ENCODE data around the gene CLDN4. TPM values are rescaled to one million over a fixed set of nuclear protein-coding genes. Genes with fewer than 3 reads are reported as not detected.

The CLDN4 gene
- total RNA-seq, 1 experiment from 2014 or later: 32.0 TPM

DNA sequence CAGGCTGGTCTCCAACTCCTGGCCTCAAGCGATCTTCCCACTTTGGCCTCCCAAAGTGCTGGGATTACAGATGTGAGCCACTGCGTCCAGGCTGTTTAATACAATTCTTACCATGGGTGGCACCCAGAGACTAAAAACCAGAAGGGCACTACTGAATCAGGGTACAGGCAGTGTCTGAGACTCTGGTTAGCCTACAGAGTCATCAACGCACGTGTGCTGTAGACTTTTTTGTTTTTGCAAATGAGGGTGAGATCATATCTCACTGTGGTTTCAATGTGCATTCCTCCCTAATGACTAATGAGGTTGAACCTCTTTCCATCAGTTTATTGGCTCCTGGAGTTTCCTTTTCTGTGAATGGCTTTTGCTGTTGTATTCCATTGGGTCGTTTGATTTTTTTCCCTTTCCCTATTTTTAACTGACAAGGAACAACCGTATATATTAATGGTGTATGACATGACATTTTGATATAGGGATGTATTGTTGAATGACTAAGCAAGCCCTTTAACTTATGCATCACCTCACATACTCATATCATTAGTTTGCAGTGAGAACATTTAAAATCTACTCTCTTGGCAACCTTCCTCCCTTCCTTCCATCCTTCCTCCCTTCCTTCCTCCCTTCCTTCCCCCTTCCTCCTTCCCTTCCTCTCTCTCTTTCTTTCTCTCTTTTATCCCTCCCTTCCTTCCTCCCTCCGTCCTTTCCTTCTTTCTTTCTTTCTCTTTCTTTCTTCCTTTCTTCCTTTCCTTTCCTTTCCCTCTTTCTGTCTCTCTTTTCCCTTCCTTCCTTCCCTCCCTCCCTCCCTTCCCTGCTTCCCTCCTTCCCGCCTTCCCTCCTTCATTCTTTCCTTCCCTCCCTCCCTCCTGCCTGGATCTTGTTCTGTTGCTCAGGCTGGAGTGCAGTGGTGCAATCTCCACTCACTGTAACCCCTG is 20.9 kb downstream of the CLDN4 start (continued):
- TF ChIP-seq RELA (CRISPR knock-in tag; IDR thresholded peaks at IDR 0.05; ENCODE audit: borderline replicate concordance): no peak

DNA sequence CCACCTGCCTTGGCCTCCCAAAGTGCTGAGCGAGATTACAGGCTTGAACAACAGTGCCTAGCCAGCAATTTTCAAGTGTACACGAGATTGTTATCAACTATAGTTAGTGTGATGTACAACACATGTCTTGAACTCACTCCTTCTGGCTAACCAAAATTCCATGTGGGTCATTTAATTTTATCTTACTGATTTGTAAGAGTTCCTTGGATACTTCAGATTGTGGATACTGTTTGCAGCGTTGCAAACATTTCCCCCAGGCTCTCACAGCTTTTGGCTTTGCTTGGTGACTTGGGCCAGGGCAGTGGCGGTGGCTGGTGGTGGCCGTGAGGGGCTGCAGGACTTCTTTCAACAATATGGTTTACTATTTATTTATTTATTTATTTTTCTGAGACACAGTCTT is 21.7 kb downstream of the CLDN4 start:
- ChIA-PET CTCF (interaction anchor here (0.6 to 6.5 kb wide), 4 partner anchors 12 to 174 kb away, joined by 3 to 48 read pairs (median 4); no protein-coding TSS in a partner anchor), POLR2A (no interaction called here)
- H3K4me1 Mint-ChIP-seq: peaks cover 17% of the 10 kb centered on the region
- H3K27me3 Mint-ChIP-seq (ENCODE audit: low read depth): peaks cover 19% of the 10 kb centered on the region
- peaks cover 7% of the 10 kb centered on the region for H3K9me3 Mint-ChIP-seq
- H3K36me3 Mint-ChIP-seq: peaks cover 2% of the 10 kb centered on the region; the same call in 1 of the 2 replicates
- ATAC-seq (no peak), DNase-seq (ENCODE audit: low spot score) (no peak)
- H3K4me3 Mint-ChIP-seq: no peak overlapping the region
- TF ChIP-seq, protein P1, sequence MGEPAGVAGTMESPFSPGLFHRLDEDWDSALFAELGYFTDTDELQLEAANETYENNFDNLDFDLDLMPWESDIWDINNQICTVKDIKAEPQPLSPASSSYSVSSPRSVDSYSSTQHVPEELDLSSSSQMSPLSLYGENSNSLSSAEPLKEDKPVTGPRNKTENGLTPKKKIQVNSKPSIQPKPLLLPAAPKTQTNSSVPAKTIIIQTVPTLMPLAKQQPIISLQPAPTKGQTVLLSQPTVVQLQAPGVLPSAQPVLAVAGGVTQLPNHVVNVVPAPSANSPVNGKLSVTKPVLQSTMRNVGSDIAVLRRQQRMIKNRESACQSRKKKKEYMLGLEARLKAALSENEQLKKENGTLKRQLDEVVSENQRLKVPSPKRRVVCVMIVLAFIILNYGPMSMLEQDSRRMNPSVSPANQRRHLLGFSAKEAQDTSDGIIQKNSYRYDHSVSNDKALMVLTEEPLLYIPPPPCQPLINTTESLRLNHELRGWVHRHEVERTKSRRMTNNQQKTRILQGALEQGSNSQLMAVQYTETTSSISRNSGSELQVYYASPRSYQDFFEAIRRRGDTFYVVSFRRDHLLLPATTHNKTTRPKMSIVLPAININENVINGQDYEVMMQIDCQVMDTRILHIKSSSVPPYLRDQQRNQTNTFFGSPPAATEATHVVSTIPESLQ (CRISPR knock-in tag; IDR thresholded peaks at IDR 0.05): no peak
- TF ChIP-seq, protein P2, sequence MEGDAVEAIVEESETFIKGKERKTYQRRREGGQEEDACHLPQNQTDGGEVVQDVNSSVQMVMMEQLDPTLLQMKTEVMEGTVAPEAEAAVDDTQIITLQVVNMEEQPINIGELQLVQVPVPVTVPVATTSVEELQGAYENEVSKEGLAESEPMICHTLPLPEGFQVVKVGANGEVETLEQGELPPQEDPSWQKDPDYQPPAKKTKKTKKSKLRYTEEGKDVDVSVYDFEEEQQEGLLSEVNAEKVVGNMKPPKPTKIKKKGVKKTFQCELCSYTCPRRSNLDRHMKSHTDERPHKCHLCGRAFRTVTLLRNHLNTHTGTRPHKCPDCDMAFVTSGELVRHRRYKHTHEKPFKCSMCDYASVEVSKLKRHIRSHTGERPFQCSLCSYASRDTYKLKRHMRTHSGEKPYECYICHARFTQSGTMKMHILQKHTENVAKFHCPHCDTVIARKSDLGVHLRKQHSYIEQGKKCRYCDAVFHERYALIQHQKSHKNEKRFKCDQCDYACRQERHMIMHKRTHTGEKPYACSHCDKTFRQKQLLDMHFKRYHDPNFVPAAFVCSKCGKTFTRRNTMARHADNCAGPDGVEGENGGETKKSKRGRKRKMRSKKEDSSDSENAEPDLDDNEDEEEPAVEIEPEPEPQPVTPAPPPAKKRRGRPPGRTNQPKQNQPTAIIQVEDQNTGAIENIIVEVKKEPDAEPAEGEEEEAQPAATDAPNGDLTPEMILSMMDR (IDR thresholded peaks at IDR 0.05): no peak
- TF ChIP-seq ZNF121 (CRISPR knock-in tag; IDR thresholded peaks at IDR 0.05): no peak
- no peak for TF ChIP-seq HMGA2 (CRISPR knock-in tag; IDR thresholded peaks at IDR 0.05)
- no peak for TF ChIP-seq NR3C1 (CRISPR knock-in tag; conservative IDR thresholded peaks at IDR 0.05; ENCODE audit: low read depth)
- no peak for TF ChIP-seq KAT7 (CRISPR knock-in tag; IDR thresholded peaks at IDR 0.05; ENCODE audit: borderline replicate concordance)
- TF ChIP-seq, protein P3, sequence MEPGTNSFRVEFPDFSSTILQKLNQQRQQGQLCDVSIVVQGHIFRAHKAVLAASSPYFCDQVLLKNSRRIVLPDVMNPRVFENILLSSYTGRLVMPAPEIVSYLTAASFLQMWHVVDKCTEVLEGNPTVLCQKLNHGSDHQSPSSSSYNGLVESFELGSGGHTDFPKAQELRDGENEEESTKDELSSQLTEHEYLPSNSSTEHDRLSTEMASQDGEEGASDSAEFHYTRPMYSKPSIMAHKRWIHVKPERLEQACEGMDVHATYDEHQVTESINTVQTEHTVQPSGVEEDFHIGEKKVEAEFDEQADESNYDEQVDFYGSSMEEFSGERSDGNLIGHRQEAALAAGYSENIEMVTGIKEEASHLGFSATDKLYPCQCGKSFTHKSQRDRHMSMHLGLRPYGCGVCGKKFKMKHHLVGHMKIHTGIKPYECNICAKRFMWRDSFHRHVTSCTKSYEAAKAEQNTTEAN (CRISPR knock-in tag; IDR thresholded peaks at IDR 0.05): no peak
- no peak overlapping the region for H3K27ac Mint-ChIP-seq

DNA sequence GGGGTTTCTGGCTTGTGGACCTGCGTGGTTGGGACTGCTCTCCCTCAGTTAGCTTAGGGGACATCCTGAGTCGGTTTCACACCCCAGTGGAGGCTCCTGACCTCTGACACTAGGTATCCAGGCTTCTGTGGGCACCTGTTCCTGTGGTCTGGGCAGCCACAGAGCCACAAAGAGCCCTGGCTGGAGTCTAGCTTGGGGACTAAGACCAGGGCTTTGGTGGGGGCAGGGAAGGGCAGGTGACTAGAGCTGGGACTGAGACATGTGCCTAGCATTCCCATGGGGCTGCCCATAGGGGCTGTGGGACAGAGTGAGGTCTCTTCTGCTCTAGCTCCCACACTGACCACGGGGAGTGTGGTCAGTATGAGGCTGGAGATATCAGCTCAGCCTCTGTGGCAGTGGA is 26.1 kb downstream of the CLDN4 start:
- Mint-ChIP-seq H3K36me3 (no peaks in the 10 kb centered on the region), H3K27me3 (ENCODE audit: low read depth) (peaks cover 24% of the 10 kb centered on the region), H3K4me3 (no peak overlapping the region), H3K4me1 (peaks cover 6% of the 10 kb centered on the region), H3K27ac (no peak overlapping the region; the same call in 1 of the 2 replicates), H3K9me3 (peaks cover 4% of the 10 kb centered on the region; the same call in 1 of the 2 replicates)
- no peak for ATAC-seq
- CTCF ChIA-PET: interaction anchor here (0.9 to 6.5 kb wide), 7 partner anchors 15 to 250 kb away, joined by 3 to 48 read pairs (median 7); partner anchors contain the start of gene METTL27
- POLR2A ChIA-PET: no interaction called here
- TF ChIP-seq IRF2 (CRISPR knock-in tag; IDR thresholded peaks at IDR 0.05; ENCODE audit: borderline replicate concordance, low read depth): no peak
- TF ChIP-seq ETV6 (CRISPR knock-in tag; IDR thresholded peaks at IDR 0.05): no peak
- TF ChIP-seq GRHL2 (CRISPR knock-in tag; IDR thresholded peaks at IDR 0.05; ENCODE audit: insufficient replicate concordance, severe bottlenecking): no peak
- TF ChIP-seq JAZF1 (CRISPR knock-in tag; IDR thresholded peaks at IDR 0.05): no peak
- TF ChIP-seq, protein P4, sequence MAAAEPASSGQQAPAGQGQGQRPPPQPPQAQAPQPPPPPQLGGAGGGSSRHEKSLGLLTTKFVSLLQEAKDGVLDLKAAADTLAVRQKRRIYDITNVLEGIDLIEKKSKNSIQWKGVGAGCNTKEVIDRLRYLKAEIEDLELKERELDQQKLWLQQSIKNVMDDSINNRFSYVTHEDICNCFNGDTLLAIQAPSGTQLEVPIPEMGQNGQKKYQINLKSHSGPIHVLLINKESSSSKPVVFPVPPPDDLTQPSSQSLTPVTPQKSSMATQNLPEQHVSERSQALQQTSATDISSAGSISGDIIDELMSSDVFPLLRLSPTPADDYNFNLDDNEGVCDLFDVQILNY (CRISPR knock-in tag; IDR thresholded peaks at IDR 0.05): no peak
- no peak for TF ChIP-seq ZNF219 (CRISPR knock-in tag; IDR thresholded peaks at IDR 0.05; ENCODE audit: borderline replicate concordance)
- TF ChIP-seq, protein P2 (IDR thresholded peaks at IDR 0.05): no peak
- TF ChIP-seq CREB1 (CRISPR knock-in tag; IDR thresholded peaks at IDR 0.05): no peak
- TF ChIP-seq, protein P3 (CRISPR knock-in tag; IDR thresholded peaks at IDR 0.05): no peak
- no peak for TF ChIP-seq NR1H2 (CRISPR knock-in tag; IDR thresholded peaks at IDR 0.05)
- no peak for TF ChIP-seq GABPB1 (CRISPR knock-in tag; IDR thresholded peaks at IDR 0.05)
- TF ChIP-seq, protein P5, sequence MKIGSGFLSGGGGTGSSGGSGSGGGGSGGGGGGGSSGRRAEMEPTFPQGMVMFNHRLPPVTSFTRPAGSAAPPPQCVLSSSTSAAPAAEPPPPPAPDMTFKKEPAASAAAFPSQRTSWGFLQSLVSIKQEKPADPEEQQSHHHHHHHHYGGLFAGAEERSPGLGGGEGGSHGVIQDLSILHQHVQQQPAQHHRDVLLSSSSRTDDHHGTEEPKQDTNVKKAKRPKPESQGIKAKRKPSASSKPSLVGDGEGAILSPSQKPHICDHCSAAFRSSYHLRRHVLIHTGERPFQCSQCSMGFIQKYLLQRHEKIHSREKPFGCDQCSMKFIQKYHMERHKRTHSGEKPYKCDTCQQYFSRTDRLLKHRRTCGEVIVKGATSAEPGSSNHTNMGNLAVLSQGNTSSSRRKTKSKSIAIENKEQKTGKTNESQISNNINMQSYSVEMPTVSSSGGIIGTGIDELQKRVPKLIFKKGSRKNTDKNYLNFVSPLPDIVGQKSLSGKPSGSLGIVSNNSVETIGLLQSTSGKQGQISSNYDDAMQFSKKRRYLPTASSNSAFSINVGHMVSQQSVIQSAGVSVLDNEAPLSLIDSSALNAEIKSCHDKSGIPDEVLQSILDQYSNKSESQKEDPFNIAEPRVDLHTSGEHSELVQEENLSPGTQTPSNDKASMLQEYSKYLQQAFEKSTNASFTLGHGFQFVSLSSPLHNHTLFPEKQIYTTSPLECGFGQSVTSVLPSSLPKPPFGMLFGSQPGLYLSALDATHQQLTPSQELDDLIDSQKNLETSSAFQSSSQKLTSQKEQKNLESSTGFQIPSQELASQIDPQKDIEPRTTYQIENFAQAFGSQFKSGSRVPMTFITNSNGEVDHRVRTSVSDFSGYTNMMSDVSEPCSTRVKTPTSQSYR (CRISPR knock-in tag; IDR thresholded peaks at IDR 0.05): no peak
- TF ChIP-seq ZNF121 (CRISPR knock-in tag; IDR thresholded peaks at IDR 0.05): no peak
- no peak for TF ChIP-seq FOXK1 (CRISPR knock-in tag; IDR thresholded peaks at IDR 0.05)
- DNase-seq (ENCODE audit: low spot score): no peak
